Stimulated activated CD4-positive, alpha-beta T cell treated with anti-CD3 and anti-CD28 coated beads, TNF-alpha, amount 100 ng/mL, for 48 hours (primary cell): ENCODE measurements around the gene WDR64.
A peak's percentile ranks its signal among the peaks of the same experiment; 100 is the strongest.
"Not testable (repeated sequence)": the region's sequence is repeated elsewhere in the genome, so short reads cannot be mapped to it uniquely, and the experiment has no call there.

Experiments used
- DNase-seq, 3 donors: peaks; one replicate each; pipeline ENCODE4 v3.0.0-alpha.2; 2020; ENCODE audit warnings: low read depth in 3 of 3

Gene WDR64

DNA sequence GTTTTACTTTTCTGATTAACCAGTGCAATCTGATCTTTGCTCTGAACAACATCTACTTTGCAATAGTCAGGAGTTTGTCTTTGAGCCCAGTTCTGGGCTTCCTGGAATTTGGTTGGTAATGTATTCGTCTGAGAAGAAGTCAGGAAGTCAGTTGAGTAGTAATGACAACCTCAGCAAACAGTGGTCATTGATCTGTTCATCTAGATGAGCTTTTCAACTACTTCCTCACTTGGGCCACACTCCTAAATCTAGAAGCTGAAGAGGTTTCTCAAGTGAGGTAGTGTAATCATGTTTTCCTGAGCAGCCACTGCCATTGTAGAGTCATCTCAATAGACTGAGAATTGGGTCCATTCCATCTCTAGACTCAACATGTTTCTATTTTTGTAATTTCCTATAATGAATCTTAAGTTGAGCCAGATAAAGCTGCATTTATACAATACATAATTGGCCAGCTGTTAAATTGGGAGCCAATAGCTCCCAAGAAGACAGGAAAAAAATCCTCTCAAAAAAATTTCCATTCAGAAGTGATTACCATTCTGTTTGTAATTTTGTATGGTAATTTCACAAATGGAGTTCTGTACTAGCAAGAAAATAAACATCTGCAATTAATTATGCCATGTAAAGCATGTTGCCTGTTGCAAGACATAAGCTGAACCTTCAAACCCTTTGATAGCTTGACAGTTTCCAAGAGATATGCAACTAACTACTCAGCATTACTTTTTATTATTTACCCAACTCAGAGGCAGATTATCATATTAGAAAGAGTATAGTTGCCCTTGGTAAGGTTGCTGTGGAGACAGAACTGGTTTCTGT lies 49.6 kb downstream of the WDR64 start:
- no peak for DNase-seq

DNA sequence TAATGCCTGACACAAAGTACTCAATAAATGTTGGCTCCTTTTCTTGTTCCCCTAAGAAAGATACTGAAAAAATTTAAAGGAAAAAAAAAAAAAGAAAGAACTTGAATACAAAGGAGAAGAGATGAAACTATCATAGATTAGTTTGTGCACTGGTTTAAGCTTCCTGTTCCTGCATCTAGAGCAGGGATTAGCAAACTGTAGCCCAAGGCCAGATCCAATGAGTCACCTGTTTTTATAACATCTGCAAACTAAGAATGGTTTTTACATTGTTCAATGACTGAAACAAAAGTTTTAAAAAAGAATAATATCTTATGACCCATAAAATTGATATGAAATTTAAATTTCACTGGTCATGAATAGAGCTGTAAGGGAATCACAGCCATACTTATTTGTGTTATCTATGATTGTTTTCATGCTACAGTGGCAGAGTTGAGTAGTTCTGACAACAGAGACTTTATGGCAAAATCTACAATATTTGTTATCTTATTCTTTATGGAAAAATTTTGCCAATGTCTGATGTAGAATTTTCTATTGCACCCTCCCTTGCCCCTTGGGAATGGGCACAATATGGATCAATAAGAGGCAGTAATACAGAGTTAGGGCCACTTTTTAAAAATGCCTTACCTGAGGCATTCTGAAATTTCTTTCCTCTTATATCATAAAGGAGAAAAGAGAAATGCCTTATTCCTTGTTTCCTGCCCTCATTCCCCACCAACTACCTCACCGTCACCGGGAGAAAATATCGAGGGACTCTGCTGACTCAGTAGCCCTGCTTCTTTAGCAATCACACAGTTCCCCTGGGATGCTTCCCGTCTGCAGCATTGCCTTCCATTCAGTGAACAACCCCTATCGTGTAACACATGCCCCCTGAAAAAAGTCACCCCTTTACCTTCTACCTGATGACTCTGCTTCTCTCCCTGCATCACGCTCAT lies 50.6 kb downstream of the WDR64 start:
- no peak for DNase-seq

DNA sequence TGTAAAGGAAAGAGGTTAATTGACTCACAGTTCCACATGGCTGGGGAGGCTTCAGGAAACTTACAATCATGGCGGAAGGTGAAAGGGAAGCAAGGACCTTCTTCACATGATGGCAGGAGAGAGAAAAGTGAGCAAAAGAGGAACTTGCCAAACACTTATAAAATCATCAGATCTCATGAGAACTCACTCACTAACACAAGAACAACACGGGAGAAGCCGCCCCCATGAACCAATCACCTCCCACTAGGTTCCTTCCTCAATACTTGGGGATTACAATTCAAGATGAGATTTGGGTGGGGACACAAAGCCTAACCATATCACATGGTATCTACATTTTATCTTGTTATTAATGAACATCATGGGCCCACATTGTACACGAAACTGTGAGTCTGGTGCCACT lies 51.7 kb downstream of the WDR64 start:
- not testable (repeated sequence) for DNase-seq

DNA sequence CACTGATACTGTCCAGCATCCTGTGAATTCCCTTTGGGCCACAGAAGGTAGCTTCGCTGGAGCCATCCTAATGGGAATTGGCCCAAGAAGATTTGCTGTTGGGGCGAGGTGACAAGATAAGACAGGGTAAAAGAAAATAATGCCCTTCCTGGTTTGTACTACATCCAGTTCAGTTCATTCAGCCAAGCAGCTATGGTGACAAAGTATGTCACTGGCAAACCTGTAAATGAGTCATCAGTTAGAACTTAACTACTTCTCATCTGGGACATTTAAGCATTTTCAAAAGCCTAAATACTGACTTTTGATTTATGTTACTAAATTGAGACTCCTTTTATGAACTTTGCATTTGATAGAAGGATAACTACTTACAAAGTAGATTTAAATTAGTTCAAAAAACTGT lies 54.2 kb downstream of the WDR64 start:
- DNase-seq: no peak

DNA sequence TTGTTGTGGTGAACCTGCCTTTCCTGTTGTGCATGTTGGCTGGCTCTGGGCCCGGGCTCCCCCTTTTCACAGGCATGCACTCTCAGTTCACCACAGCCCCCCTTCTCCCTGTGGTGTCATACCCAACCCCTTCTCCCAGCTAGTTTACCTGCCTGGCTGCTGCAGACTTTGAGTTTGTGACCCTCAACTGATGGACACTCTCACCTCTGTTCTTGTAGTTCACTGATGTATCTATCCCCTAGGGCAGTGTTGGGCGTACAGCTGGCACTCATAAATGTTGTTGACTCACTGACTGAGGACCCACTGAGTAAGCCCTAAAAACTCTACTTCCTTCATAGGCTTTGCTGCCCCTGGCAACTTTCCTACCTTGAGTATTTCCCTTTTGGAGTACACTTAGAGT lies 54.9 kb downstream of the WDR64 start:
- no peak for DNase-seq

DNA sequence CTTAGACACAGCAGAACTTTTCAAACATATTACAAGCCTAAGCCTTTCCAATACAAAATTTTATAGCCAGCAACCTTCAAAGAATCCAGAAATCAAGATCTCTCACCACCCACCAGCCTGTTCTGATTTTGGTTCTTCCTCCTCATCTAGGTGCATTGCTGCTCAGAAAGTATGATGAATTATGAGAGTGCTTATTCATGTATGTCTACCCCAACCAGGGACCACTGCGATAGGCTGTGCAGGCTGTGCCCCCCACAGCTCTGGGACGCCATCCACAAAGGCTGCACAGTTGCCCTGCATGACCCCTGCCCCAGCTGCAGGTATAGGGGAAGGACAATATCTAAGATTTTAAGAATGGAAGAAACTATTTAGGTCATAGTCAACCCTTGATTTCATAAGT lies 55.4 kb downstream of the WDR64 start:
- DNase-seq: no peak

DNA sequence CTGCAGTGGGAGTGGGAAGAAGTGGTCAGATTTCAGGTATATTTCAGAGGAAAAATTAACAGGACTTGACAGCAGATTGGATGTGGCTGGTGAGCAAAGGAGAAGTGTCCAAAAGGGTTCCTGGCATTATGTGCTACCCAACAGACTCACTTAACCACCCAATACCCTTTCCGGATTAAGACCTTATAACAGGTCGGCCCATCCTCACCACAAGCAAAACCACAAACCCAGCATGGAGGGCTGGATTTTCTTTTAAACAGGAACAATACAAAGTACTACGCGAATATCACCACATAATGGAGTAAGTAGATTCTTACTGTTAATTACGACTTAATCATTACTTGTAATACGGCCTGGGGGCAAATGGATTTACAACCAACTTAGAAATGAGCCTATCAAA lies 59.2 kb downstream of the WDR64 start:
- no peak for DNase-seq

DNA sequence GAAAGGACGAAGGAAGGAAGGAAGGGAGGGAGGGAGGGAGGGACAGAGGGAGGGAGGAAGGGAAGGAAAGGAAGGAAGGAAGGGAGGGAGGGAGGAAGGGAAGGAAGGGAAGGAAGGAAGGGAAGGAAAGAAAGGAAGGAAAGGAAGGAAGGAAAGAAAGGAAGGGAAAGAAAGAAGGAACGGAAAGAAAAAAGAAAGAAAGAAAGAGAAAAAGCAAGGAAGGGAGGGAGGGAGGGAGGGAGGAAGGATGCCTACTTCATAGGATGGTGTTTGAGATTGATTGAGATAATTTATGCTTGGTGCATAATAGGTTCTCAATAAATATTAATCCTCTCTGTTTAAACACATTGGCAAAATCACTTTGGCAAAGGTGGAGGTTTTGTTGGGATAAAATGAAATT lies 61.2 kb downstream of the WDR64 start:
- no peak for DNase-seq

DNA sequence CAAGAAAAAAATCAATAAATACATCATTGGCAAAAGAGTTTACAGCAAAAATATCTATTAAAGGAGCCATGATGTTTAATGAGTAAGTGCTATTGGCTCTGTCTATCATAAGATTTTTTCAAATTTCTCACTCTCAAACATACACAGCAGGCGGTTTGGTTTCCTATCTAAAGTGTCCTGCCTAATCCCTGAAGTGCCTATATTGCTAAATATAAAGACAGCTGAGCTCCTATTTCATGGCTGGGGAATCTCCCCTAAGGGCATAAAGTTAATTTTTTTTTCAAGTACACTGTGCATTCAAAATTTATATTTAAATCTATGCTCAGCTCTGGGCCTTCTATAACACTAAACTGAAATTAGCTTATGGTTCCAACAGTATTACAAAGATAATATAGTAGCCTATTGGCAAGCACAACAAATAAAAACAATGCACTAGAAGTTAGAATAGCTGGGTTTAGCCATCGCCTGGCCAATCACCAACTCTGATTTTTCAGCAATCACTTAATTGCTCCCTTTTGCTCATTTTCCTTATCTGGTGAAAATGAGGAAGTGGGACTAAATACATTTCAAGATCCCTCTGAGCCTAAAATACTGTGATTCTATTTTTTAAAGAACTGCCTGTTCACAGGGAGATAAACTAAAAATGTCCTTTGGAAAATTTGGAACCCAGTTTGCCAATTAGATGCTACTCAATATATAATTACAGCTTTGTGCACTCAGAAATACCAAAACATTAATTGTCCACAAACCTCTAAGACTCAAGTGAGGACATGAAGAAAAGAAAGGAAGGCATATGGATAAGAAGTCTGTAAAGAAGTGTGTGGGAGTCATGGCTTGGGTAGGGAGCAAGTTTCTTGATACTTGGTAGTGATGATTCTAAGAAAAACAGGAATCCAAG lies 62.5 kb downstream of the WDR64 start:
- no peak for DNase-seq

DNA sequence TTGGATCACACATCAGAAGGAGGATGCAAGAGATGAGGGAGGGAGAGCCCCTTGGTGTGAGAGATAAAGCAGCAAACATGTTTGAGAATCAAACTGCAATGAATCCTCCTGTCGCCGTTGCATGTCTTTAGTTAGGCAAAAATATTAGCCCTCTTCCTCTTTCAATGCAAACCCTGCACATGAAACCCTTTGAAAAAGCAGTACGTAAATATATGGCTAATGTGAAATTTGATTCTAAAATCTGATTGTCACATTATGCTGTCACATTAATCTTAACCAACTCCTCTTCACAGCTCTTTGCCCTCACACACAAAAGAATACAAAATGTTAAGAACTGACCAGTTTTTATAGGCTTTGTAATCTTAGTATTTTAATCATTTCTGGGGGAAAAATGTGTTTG lies 63.4 kb downstream of the WDR64 start:
- no peak for DNase-seq

DNA sequence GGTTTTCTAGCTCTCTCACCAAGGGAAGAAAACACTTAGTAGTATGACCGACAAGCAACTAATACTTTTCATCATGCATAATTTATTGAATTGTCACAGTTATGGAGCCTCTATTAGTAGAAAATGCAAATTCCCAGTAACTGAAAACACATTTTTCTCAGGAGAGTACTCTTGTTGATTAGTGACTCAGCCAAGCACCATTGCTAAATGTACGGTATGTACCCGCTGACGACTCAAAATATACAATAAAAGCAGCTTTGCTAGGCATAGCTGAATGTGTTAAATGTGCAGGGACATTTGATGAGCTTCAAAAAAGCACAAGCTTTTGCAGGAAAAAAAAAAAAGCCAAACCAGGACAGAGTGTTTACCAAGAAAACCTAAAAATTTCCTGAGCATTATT lies 63.9 kb downstream of the WDR64 start:
- DNase-seq: no peak

DNA sequence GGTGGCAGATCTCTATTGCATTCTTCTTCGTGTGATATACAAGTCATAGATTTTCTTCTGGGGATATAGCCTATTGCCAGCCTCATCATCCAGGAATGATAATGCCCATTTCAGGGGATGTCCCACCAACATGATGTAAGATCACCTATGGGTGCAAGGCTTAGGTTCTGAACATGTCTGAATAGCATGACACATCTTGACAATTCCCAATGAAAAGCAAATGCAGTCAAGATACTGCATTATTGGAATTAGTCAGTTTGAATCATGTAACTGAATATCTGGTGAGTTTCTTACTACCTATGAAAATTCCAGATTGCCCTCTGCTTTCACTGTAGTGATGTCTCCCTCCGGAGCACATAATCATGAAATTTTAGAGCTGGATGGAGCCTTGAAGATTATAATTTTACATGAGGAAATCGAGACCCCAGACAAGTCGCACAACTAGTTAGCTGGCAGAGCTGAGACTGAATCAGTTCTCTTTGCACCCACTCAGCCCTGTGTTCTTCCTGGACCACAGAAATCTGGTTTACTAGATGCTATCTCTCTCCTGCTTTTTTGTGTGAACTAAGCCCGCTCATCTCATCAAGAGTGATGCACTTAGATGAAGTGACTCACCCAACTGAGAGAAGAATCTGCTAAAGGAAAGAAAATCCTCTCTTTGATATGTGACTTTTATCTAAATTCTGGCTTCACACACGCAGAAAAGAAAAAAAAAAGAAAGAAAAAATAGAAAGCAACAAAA lies 65.0 kb downstream of the WDR64 start:
- peak in 2 of 3 donors; percentile 4 to 8 for DNase-seq

DNA sequence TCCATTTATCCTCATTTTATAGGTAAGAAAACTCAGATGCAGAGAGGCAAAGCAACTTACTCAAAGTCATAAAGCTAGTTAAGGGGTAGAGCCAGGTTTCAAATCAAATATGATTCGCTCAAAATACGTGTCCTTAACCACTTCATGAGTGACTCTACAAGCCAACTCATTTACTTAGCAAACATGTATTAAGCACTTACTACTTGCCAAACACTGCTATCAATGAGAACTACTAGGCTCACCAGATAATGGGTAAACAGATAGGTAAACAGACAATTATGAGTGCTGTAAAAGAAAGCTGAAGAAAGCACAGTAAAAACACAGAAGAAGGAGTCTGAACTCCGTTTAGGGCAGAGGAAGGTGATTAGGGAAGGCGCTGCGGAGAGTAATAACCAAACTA lies 65.9 kb downstream of the WDR64 start:
- no peak for DNase-seq

DNA sequence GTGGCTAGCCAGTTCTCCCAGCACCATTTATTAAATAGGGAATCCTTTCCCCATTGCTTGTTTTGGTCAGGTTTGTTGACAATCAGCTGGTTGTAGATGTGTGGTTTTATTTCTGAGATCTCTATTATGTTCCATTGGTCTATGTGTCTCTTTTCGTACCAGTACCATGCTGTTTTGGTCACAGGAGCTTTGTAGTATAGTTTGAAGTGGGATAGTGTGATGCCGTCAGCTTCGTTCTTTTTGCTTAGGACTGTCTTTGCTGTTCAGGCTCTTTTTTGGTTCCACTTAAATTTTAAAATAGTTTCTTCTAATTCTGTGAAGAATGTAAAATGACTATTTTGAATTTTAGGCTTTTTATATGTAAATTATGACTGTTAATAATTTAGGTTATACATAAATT lies 68.9 kb downstream of the WDR64 start:
- no peak for DNase-seq

DNA sequence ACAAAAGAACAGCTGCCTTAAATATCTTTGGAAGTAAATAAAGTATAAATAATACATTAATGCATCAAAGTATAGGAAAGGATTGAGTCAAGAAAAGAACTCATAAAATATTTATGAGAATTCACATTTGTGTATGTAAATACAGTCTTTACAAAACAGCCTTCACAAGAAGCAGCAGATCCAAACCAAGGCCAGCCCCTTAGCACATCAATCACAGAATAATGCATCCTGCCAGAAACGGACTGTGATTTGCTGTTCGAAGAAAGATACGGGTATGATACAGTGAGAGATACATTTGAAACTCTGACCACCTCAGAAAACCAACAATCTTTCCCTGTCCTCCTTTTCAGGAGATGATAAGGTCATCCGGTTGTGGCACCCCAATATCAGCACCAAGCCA lies 70.9 kb downstream of the WDR64 start:
- DNase-seq: no peak

DNA sequence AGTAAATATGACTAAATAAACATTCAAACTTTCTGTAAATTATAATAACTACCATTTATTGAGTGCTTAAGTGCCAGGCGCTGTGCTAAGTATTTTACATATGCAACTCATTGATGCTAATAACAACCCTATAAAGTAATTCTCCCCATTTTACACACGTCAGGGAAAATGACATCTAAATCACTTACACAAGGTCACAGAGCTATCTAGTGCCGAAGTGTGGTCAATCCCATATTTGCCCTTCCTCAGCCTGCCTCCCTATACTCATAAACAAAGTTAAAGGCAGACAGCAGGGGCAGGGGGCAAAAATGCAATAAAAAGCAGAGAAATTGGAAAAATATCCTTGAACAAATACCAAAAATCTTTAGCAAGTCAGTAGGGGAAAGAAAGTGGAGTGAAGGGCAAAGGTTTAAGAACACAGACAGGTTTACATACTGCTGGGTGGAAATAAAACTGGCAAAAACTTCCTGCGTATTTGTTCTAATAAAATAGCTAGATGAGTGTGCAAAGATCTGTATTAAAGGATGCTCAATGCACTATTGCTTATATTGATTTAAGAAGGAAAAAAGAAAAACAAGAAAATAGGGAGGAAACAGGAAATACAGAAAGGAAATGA lies 72.8 kb downstream of the WDR64 start:
- DNase-seq: no peak

DNA sequence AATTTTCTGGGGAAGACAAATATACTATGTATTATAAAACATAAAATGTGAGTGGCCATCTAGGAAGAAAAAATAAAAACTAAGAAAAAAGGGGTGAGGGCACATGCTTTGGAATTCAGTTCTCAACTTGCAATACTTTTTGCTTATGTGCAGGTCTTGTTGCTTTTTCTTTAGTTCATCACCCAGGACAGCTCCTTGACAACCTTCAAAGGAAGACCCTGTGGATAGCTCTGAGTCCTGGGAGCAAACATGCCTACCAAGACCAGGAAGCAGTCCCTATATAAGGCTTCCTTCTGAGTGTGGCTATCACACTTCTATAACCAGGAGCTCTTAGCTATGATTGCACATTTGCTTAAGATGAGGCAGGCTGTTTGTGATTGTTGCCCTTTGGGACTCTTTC lies 78.0 kb downstream of the WDR64 start:
- DNase-seq: no peak

DNA sequence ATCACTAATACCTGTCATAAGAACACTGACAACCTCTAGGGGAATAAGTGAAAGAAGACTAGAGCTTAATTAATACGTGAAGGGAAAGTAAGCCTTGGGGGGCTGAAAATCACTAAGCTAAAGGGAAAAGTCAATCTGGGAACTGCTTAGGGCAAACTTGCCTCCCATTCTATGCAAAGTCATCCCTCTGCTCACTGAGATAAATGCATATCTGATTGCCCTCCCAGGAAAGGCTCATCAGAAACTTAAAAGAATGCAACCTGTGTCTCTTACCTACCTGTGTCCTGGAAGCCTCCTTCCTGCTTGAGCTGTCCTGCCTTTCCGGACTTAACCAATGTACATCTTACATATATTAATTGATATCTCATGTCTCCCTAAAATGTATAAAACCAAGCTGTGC lies 81.8 kb downstream of the WDR64 start:
- DNase-seq: no peak

DNA sequence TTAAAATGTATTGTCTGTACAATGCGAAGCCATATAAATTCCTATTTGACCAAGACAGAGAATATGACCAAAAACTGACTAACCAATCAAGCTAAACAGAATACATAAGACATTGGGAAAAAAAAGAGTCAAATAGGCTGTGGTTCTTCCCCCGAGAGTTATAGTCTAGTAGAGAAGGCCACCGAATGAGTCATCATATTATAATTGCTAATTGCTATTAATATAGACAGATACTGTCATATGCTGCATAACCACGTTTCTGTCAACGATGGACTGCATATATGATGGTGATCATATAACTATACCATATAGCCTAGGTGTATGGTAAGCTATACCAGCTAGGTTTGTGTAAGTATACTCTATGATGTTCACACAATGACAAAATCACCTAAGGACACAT lies 82.5 kb downstream of the WDR64 start:
- DNase-seq: no peak

DNA sequence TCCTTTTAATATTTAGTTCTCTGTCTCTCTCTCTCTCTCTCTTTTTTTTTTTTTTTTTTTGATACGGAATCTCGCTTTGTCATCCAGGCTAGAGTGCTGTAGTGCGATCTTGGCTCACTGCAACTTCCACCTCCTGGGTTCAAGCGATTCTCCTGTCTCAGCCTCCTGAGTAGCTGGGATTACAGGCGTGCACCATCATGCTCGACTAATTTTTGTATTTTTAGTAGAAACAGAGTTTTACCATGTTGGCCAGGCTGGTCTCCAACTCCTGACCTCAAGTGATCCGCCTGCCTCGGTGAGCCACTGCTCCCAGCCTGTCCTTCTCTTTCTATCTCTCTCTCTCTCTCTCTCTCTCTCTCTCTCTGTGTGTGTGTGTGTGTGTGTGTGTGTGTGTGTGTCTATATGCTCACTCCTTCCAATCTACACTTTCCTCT lies 83.4 kb downstream of the WDR64 start:
- DNase-seq: not testable (repeated sequence)

DNA sequence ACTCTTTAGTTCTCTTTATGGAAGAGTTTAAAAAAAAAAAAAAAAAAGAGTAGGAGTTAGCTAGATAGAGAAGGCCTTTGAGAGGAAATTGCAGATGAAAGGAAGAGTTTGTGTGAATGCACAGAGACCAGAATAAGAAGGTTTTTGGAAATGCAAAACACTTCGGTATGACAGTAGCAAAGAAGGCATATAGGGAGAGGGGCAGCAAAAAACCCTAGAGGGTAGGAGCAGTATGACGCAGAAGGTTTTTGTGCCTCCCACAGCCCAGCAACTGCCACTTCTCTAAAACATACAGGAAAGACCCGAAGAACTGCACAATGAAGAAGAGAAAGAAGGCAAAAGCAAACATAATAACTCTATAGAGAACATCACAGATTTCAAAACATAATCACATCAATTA lies 84.3 kb downstream of the WDR64 start:
- no peak for DNase-seq
